HEK293 (cell line): ENCODE measurements around the gene CKM.

Source experiments
- CTCF ChIP-seq: fragments of 450-650 bp; formaldehyde crosslinking; IDR thresholded peaks from 2 replicates; pipeline ENCODE4 v1.5.1; 2016; ENCODE audit warnings: missing biosample characterization, missing genetic modification characterization
- MYNN ChIP-seq: fragments of 450-650 bp; formaldehyde crosslinking; IDR thresholded peaks from 2 replicates; pipeline ENCODE4 v1.5.1; 2016; ENCODE audit warnings: missing biosample characterization, missing genetic modification characterization, borderline replicate concordance
- OSR2 ChIP-seq: fragments of 450-650 bp; formaldehyde crosslinking; IDR thresholded peaks from 2 replicates; pipeline ENCODE4 v1.5.1; 2016; ENCODE audit warnings: missing biosample characterization, missing genetic modification characterization
- ZBTB10 ChIP-seq: fragments of 450-650 bp; formaldehyde crosslinking; IDR thresholded peaks from 2 replicates; pipeline ENCODE4 v1.5.1; 2016; ENCODE audit warnings: missing biosample characterization, missing genetic modification characterization
- ZBTB20 ChIP-seq: fragments of 450-650 bp; formaldehyde crosslinking; IDR thresholded peaks from 2 replicates; pipeline ENCODE4 v1.5.1; 2016; ENCODE audit warnings: missing biosample characterization, missing genetic modification characterization
- ZNF146 ChIP-seq: fragments of 450-650 bp; formaldehyde crosslinking; IDR thresholded peaks from 2 replicates; pipeline ENCODE4 v1.5.1; 2016; ENCODE audit warnings: missing biosample characterization, missing genetic modification characterization
- ZNF202 ChIP-seq: fragments of 450-650 bp; formaldehyde crosslinking; IDR thresholded peaks from 2 replicates; pipeline ENCODE4 v1.5.1; 2016; ENCODE audit warnings: missing biosample characterization, missing genetic modification characterization, borderline replicate concordance
- ZNF23 ChIP-seq: fragments of 450-650 bp; formaldehyde crosslinking; IDR thresholded peaks from 2 replicates; pipeline ENCODE4 v1.5.1; 2016; ENCODE audit warnings: missing biosample characterization, missing genetic modification characterization, borderline replicate concordance
- ZNF621 ChIP-seq: fragments of 450-650 bp; formaldehyde crosslinking; IDR thresholded peaks from 2 replicates; pipeline ENCODE4 v1.5.1; 2017; ENCODE audit warnings: missing biosample characterization, missing genetic modification characterization
- ZXDB ChIP-seq: fragments of 450-650 bp; formaldehyde crosslinking; IDR thresholded peaks from 2 replicates; pipeline ENCODE4 v1.5.1; 2016; ENCODE audit warnings: missing biosample characterization, missing genetic modification characterization

DNA sequence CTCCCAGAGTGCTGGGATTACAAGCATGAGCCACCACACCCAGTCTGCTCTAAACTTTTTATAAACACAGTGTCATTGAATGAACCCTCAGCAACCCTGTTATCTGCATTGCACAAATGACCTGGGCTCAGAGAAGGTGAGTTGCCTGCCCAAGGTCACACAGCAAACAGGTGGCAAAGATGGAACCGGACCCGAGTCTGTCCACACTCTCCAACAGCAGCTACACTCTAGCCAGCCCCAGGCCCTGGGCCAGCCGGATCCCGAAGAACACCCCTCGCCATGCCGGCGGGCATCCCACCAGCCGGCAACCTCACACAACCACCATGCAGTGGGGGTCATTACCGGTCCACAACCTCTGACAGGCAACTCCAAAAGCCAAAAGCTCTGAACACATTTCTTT is 33.2 kb upstream of the CKM start:
- TF ChIP-seq CTCF (tag by site-specific recombination) (no peak), ZBTB20 (tag by site-specific recombination) (no peak), ZXDB (no peak), ZNF146 (tag by site-specific recombination) (no peak), MYNN (no peak), OSR2 (tag by site-specific recombination) (no peak), ZNF621 (no peak), ZNF23 (tag by site-specific recombination) (no peak), ZBTB10 (tag by site-specific recombination) (no peak), ZNF202 (no peak)
